HepG2 (cell line): ENCODE data around the gene PRDX2. TPM values are rescaled to one million over a fixed set of nuclear protein-coding genes. Genes with fewer than 3 reads are reported as not detected.
A peak's percentile ranks its signal among the peaks of the same experiment; 100 is the strongest.

Experiments
- GLI4 ChIP-seq: sonication (generic); formaldehyde crosslinking; IDR thresholded peaks from 2 replicates; pipeline ENCODE4 v1.5.1; 2020; ENCODE audit warnings: missing genetic modification reagents, mild to moderate bottlenecking, moderate library complexity, borderline replicate concordance
- HHEX ChIP-seq: IDR thresholded peaks from 2 replicates; pipeline ENCODE4 v1.6.1; 2016; ENCODE audit warnings: control low read depth
- HNF4A ChIP-seq: sonication (generic); formaldehyde crosslinking; IDR thresholded peaks from 2 replicates; pipeline ENCODE4 v1.4.0; 2020; ENCODE audit warnings: missing genetic modification reagents
- IRF2 ChIP-seq: IDR thresholded peaks from 2 replicates; pipeline ENCODE4 v1.6.1; 2018; ENCODE audit warnings: missing genetic modification reagents, missing compliant biosample characterization
- KDM3A ChIP-seq: IDR thresholded peaks from 2 replicates; pipeline ENCODE4 v1.6.1; 2018; ENCODE audit warnings: low read depth, missing compliant biosample characterization
- NFAT5 ChIP-seq: sonication (generic); formaldehyde crosslinking; IDR thresholded peaks from 2 replicates; pipeline ENCODE4 v1.4.0; 2020; ENCODE audit warnings: missing genetic modification reagents
- PREB ChIP-seq: sonication (generic); formaldehyde crosslinking; IDR thresholded peaks from 2 replicates; pipeline ENCODE4 v1.4.0; 2020; ENCODE audit warnings: missing genetic modification reagents
- SIN3B ChIP-seq: fragments of 150-350 bp; IDR thresholded peaks from 2 replicates; pipeline ENCODE4 v1.6.1; 2014; ENCODE audit warnings: low read length
- TIGD3 ChIP-seq: sonication (generic); formaldehyde crosslinking; IDR thresholded peaks from 2 replicates; pipeline ENCODE4 v1.5.1; 2020; ENCODE audit warnings: mild to moderate bottlenecking, missing genetic modification reagents, borderline replicate concordance
- TRAFD1 ChIP-seq: sonication (generic); formaldehyde crosslinking; IDR thresholded peaks from 2 replicates; pipeline ENCODE4 v1.5.1; 2020; ENCODE audit warnings: missing genetic modification reagents, mild to moderate bottlenecking, borderline replicate concordance
- USF2 ChIP-seq, 2 experiments: sonication (generic) in 1 of 2; formaldehyde crosslinking in 1 of 2; IDR thresholded peaks; 2 replicates each; pipeline versions ENCODE4 v1.5.1 to v1.6.1; 2011 to 2020; ENCODE audit warnings: borderline replicate concordance in 1 of 2, low read depth in 1 of 2, low read length in 1 of 2, mild to moderate bottlenecking in 1 of 2, missing genetic modification reagents in 1 of 2, moderate library complexity in 1 of 2
- ZNF20 ChIP-seq: sonication (generic); formaldehyde crosslinking; IDR thresholded peaks from 2 replicates; pipeline ENCODE4 v1.4.0; 2020; ENCODE audit warnings: mild to moderate bottlenecking, moderate library complexity, missing genetic modification reagents
- ZNF572 ChIP-seq: sonication (generic); formaldehyde crosslinking; IDR thresholded peaks from 2 replicates; pipeline ENCODE4 v1.5.1; 2020; ENCODE audit warnings: mild to moderate bottlenecking, missing genetic modification reagents
- ZNF660 ChIP-seq: sonication (generic); formaldehyde crosslinking; IDR thresholded peaks from 2 replicates; pipeline ENCODE4 v1.5.1; 2020; ENCODE audit warnings: mild to moderate bottlenecking, low read depth, missing genetic modification reagents, borderline replicate concordance
- ZSCAN21 ChIP-seq: sonication (generic); formaldehyde crosslinking; IDR thresholded peaks from 2 replicates; pipeline ENCODE4 v1.8.0; 2022; ENCODE audit warnings: mild to moderate bottlenecking, missing genetic modification reagents, moderate library complexity, borderline replicate concordance
- polyA plus RNA-seq, 8 experiments: library from polyadenylated mRNA; depleted of rRNA in 3 of 8; stranded (reverse) in 7 of 8; unstranded in 1 of 8; fragments of >200 nt; fragmentation: Illumina TruSeq in 4 of 8; extraction: Trizol in 4 of 8; gene quantifications; 2 replicates each; pipeline versions ENCODE4 v1.2.1 to v1.2.3, GENCODE V29; 2011 to 2016; ENCODE audit warnings: low read depth in 4 of 8, missing spikeins in 1 of 8, mixed read lengths in 1 of 8; ENCODE audit not compliant: insufficient read depth in 1 of 8
- total RNA-seq, 5 experiments: library from RNA; depleted of rRNA; stranded (reverse); fragments of >200 nt; fragmentation: Illumina TruSeq; extraction: Trizol; gene quantifications; 2 replicates each; pipeline ENCODE4 v1.2.3, GENCODE V29; 2016; ENCODE audit warnings: low read depth in 1 of 5

PRDX2 gene
- total and polyA plus RNA-seq, 2 of the 13 experiments (the other 11 are each of a cell fraction or from before 2014, with no cell fraction given), result 218 to 381 TPM

GRCh38 chr19:12777217-12778016 lies 24.2 kb downstream of the PRDX2 start (continued):
- TF ChIP-seq NFAT5 (CRISPR knock-in tag), result no peak
- TF ChIP-seq ZSCAN21 (CRISPR knock-in tag), result no peak
- no peak for TF ChIP-seq ZNF20 (CRISPR knock-in tag)
- no peak for TF ChIP-seq TRAFD1
- 0 out of 2 replicates have a peak, but pooled peaks have one; percentile 57 for TF ChIP-seq ZNF572 (CRISPR knock-in tag)
- no peak for TF ChIP-seq SIN3B
- no peak for TF ChIP-seq HNF4A (CRISPR knock-in tag)
- no peak for TF ChIP-seq USF2 (IDR thresholded peaks at IDR 0.05; ENCODE audit: low read depth, low read length)
- no peak for TF ChIP-seq USF2 (CRISPR knock-in tag; IDR thresholded peaks at IDR 0.05; ENCODE audit: borderline replicate concordance)
- no peak for TF ChIP-seq KDM3A (CRISPR knock-in tag)
- no peak for TF ChIP-seq ZNF660 (CRISPR knock-in tag)
- TF ChIP-seq IRF2, result peak; percentile 57; the same call in 1 of the 2 replicates
- TF ChIP-seq TIGD3 (CRISPR knock-in tag), result no peak
- TF ChIP-seq HHEX (CRISPR knock-in tag), result no peak
- TF ChIP-seq GLI4 (CRISPR knock-in tag), result no peak
- TF ChIP-seq PREB (CRISPR knock-in tag), result no peak
